CD4-positive, alpha-beta T cell treated with Interleukin-15 for 1 hour (primary cell): ENCODE results near the gene WDR91.
A peak's percentile ranks its signal among the peaks of the same experiment; 100 is the strongest.

ENCODE experiments used
- DNase-seq: peaks from one replicate; pipeline ENCODE4 v3.0.0-alpha.2; 2020

The WDR91 gene

GRCh38 chr7:135158874-135159273 is 52.5 kb downstream of the WDR91 start:
- DNase-seq, result no peak

DNA sequence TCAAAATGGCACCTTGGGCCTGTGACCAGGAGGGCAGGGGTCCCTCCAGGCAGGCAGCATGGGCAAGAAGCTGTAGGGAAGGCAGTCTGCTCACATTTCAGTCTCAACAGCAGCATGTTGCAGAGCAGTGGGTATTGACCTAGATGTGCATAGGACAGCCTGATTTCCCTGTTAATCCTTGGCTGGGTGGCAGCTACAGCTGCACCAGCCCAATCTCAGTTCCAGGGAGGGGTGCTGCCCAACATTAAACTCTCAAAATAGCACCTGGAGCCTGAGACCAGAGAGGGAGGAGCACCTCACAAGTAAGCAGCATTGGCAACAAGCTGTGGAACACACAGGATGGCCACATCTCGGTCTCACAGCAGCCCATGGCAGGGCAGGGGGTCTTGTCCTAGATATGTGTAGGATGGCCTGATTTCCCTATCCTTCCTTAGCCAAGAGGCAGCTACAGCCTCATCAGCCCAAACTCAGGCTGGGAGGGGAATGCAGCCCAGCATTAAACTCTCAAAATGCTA is 53.1 kb downstream of the WDR91 start:
- no peak for DNase-seq

DNA sequence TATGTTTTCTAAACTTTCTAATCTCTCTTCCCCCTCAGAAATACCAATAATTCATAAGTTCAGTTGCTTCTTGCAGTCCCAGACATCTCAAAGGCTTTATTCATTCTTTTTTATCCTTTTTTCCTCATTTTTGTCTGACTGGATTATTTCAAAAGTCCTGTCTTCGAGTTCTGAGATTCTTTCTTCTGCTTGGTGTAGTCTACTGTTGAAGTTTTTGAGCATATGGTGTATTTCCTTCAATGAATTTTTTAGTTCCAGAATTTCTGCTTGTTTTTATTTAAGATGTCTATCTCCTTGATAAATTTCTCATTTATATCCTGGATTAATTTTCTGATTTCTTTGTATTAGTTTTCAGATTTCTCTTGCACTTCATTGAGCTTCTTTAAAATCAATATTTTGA is 55.0 kb downstream of the WDR91 start:
- no peak for DNase-seq

GRCh38 chr7:135154734-135155133 is 56.6 kb downstream of the WDR91 start:
- DNase-seq, result no peak

DNA sequence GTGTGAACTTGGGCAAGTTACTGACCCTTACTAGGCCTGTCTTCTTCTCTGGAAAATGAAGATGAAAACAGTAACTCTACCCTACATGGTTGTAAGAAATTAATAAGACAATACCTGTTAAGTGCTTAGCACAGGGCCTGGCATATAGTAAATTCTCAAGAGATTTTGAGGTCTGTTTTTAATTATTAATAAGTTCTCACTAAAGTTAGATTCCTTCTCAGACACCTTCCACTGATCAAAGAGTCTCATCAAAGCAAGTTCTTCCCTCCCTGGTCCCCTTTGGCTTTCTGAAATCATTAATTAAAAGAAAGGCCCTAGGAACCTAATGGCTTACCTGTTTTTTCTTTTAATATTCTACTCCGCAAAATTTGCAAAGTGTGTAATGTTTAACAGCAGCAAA is 58.9 kb downstream of the WDR91 start:
- DNase-seq, result no peak

DNA sequence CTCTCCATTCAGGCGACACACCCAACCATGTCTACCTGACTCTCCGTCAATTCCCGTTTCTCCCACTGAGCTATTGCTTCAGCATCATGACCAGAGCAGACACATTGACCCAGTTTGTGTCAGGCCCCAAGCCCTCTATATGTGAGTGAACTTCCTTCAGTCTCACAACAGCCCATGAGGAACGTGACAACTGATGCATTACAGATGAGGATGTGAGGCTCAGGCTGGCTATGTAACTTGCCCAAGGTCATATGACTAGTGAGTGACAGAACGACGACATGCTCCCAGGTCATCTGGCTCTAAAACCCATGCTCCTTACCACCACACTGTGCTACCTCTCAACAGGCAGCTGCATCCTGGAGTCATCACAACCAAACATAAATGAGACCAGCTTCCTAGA is 59.8 kb downstream of the WDR91 start:
- peak; percentile 67 for DNase-seq

DNA sequence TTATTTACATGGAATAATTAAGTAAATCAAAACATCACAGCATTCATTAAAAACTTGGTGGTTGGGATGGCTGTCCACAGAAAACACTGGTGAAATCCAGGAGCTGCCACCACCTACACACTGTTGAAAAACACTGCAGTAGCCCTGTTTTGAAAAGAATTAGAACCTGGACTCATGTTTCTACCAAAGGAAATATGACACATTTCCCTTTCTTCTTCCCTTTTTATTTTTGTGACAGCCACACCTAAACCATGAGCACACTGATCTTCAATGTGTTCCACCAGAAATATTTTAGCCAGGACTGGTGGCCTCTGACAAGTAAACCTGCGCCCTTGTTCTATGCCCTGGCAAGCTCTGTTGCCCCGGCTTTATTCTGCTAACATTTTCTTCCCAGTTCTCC is 60.2 kb downstream of the WDR91 start:
- no peak for DNase-seq

- no peak for DNase-seq
Observed at GRCh38 chr7:135150072-135150782, 61.1 kb downstream of the WDR91 start.

DNA sequence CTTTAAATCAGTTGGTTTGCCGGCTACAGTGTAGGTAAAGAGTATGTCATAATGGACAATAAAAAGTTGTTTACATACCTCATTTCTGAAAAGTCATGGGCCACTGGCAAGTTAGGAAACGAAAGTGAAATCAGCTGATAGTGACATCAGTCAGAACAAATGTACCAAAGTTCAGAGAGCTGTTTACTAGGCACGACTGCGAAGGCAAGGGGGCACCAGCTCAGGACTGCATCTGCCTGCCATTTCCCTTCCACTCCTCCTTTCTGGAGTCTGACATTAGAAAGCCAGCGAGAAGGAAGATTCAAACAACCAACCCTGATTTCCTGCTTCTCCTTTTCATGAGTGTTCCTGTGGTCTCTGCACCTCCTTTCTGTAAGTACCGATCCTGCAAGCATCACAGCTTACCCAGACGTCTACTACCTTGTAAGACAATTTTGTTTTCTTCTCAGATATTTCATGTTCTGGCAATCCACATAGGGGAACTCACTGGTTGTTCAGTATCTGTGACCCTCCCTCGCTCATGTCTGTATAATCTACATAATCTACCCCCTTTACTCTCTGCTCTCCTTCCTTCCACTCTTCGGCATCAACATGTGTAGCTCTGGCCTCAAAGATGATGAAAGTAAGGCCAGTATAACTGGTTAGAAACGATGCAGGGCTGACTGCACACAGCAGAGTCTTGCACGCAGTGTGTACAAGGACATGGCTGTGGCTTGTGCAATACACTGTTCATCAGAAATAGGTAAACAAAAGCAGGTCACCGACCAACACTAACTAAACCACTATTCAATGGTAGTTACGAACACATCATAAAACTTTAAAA is 63.2 kb downstream of the WDR91 start, which contains the start of gene TMEM140:
Gene TMEM140, plus strand, starts transcription at position 174 of the 823 bp plus-strand sequence. CDS start 16,370 bp downstream, outside the sequence.
- DNase-seq, result peak; percentile 69

GRCh38 chr7:135147341-135147898 is 63.9 kb downstream of the WDR91 start:
- DNase-seq, result no peak

DNA sequence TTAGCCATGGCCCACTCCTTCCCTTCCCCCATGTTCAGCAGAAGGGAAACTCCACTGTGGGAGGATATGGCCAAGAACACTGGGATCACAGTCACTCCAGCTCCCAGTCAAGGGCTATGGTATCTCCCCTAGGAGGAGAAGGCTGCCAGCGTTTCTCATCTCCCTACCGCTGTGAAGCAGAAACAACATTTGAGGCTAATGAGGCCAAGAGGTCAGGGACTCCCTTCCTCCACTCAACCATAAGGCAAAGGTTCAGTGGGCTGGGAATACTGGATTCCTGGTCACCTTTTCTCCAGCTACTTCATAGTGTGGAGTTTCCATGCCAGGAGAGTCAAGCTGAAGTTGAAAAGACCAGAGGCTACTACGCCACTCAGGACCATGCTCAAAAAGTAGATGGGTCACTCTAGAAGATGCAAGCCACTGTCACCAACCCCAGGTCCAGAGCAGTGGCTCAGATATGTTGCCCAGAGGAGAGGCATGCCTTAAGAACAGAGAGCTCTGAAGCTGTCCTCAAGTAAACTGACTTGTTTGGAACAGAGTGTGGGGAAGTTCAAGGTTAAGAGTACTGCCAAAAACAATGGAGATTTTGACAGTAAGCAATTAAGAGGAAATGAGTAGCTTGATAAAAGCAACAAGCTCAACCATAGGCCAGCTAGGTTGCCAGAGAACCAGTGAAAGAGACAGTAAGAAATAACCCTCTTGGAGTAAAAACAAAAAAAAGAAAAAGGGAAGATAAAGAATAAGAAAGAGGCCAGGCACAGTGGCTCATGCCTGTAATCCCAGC is 67.2 kb downstream of the WDR91 start:
- no peak for DNase-seq
